Stimulated activated CD4-positive, alpha-beta T cell treated with anti-CD3 and anti-CD28 coated beads, Interleukin-1b, Interleukin-23, amount 100 ng/mL, for 1 hour (primary cell): ENCODE measurements around the gene PALLD.

Source experiments
- DNase-seq, 2 donors: peaks; one replicate each; pipeline ENCODE4 v3.0.0-alpha.2; 2020; ENCODE audit warnings: low read depth in 2 of 2

PALLD gene

GRCh38 chr4:168732714-168733113, 235.9 kb downstream of the PALLD start:
- no peak for DNase-seq

GRCh38 chr4:168734703-168735678, 238.1 kb downstream of the PALLD start:
- DNase-seq = no peak

- no peak for DNase-seq
These were observed 238.9 kb downstream of the PALLD start for GRCh38 chr4:168735735-168736134.

- no peak for DNase-seq
These were observed 240.3 kb downstream of the PALLD start for GRCh38 chr4:168736860-168737805.

- no peak for DNase-seq
These were observed 240.9 kb downstream of the PALLD start for GRCh38 chr4:168737806-168738172.

- no peak for DNase-seq
These were observed 243.0 kb downstream of the PALLD start for GRCh38 chr4:168739886-168740285.

GRCh38 chr4:168740691-168741090, 243.8 kb downstream of the PALLD start:
- no peak for DNase-seq

GRCh38 chr4:168741281-168742173, 244.7 kb downstream of the PALLD start:
- DNase-seq = no peak

- DNase-seq = no peak
These were observed 246.3 kb downstream of the PALLD start for GRCh38 chr4:168743131-168743530.

- no peak for DNase-seq
These were observed 246.7 kb downstream of the PALLD start for GRCh38 chr4:168743601-168744000.

- no peak for DNase-seq
These were observed 247.2 kb downstream of the PALLD start for GRCh38 chr4:168744021-168744420.

- DNase-seq = no peak
These were observed 252.0 kb downstream of the PALLD start for GRCh38 chr4:168748807-168749206.

- DNase-seq = no peak
These were observed 254.7 kb downstream of the PALLD start for GRCh38 chr4:168751263-168752225.

- DNase-seq = no peak
These were observed 259.0 kb downstream of the PALLD start for GRCh38 chr4:168755598-168756477.

GRCh38 chr4:168757500-168757899, 260.6 kb downstream of the PALLD start:
- DNase-seq = no peak

GRCh38 chr4:168758351-168758876, 261.6 kb downstream of the PALLD start:
- DNase-seq = no peak

- DNase-seq = no peak
These were observed 262.5 kb downstream of the PALLD start for GRCh38 chr4:168759321-168759720.

GRCh38 chr4:168759959-168760527, 263.2 kb downstream of the PALLD start:
- DNase-seq = no peak

- DNase-seq = no peak
These were observed 264.2 kb downstream of the PALLD start for GRCh38 chr4:168761066-168761465.
